Heart left ventricle (tissue), 16 donors: ENCODE data around the gene MRPL14. TPM values are rescaled to one million over a fixed set of nuclear protein-coding genes. Genes with fewer than 3 reads are reported as not detected.
A peak's percentile ranks its signal among the peaks of the same experiment; 100 is the strongest.
"Not testable (repeated sequence)": the region's sequence is repeated elsewhere in the genome, so short reads cannot be mapped to it uniquely, and the experiment has no call there.

Experiments
- ATAC-seq, 4 donors: fragments of 200-7000 bp; cut with Tn5 transposase; one replicate each; pipeline ENCODE4 v1.9.1; 2020 to 2022; ENCODE audit warnings: moderate library complexity in 4 of 4, mild to moderate bottlenecking in 3 of 4, moderate number of reproducible peaks in 1 of 4
- DNase-seq, 5 donors: peaks; one replicate each; pipeline ENCODE4 v3.0.0-alpha.2; 2020
- H3K27ac ChIP-seq, 12 donors: fragments of 200-600 bp; sonication (generic) in 4 of 12; one replicate each; pipeline versions ENCODE4 v1.5.0 to v1.8.0; 2016 to 2022; ENCODE audit warnings: mild to moderate bottlenecking in 2 of 12
- H3K27me3 ChIP-seq, 9 donors: fragments of 200-600 bp; sonication (generic) in 2 of 9; one replicate each; pipeline versions ENCODE4 v1.5.1 to v1.8.0; 2016 to 2022; ENCODE audit warnings: mild to moderate bottlenecking in 3 of 9
- H3K36me3 ChIP-seq, 9 donors: fragments of 200-600 bp; sonication (generic) in 2 of 9; one replicate each; pipeline versions ENCODE4 v1.5.0 to v1.8.0; 2018 to 2022; ENCODE audit warnings: mild to moderate bottlenecking in 2 of 9
- H3K4me1 ChIP-seq, 12 donors: fragments of 200-600 bp; sonication (generic) in 4 of 12; one replicate each; pipeline versions ENCODE4 v1.5.0 to v1.8.0; 2016 to 2022; ENCODE audit warnings: mild to moderate bottlenecking in 3 of 12
- H3K4me3 ChIP-seq, 12 donors: fragments of 200-600 bp; sonication (generic) in 4 of 12; one replicate each; pipeline versions ENCODE4 v1.5.0 to v1.8.0; 2017 to 2022; ENCODE audit warnings: mild to moderate bottlenecking in 9 of 12, moderate library complexity in 4 of 12
- H3K9me3 ChIP-seq, 12 donors: fragments of 200-600 bp; sonication (generic) in 4 of 12; one replicate each; pipeline versions ENCODE4 v1.5.0 to v1.8.0; 2016 to 2022; ENCODE audit warnings: mild to moderate bottlenecking in 1 of 12
- POLR2A ChIP-seq, 2 donors: fragments of 450-650 bp; IDR thresholded peaks; one replicate each; pipeline ENCODE4 v1.6.1; 2017; ENCODE audit warnings: antibody characterized with exemption in 2 of 2, mild to moderate bottlenecking in 2 of 2, moderate library complexity in 2 of 2
- WGBS, 4 donors: extraction: QIAGEN DNeasy Blood & Tissue Kit in 2 of 4; methylation state at CpG; one replicate each; pipeline versions ENCODE4 v1.1.5 to v1.1.7; 2013 to 2018; 5-methylcytosine and 5-hydroxymethylcytosine counted together
- intact Hi-C, 10 donors: fragments of 100-400 bp; cut with DNase I; formaldehyde crosslinking; loops; one replicate each; pipeline versions ENCODE4 v1.11.1 to v1.14.2; 2022
- polyA plus RNA-seq, 2 donors: library from polyadenylated mRNA; stranded (reverse); fragments of 200-250 nt; gene quantifications; one replicate each; pipeline ENCODE4 v1.2.3, GENCODE V29; 2013
- total RNA-seq, 9 donors: library from RNA; depleted of rRNA in 2 of 9; stranded (reverse); fragments of >200 nt in 2 of 9; fragmentation: NEBNext Ultra II Directional in 3 of 9; extraction: Animal tissue kit (Norgen Biotek cat#: 25700) in 3 of 9; gene quantifications; one replicate each; pipeline versions ENCODE4 v1.1.0 to v1.2.4, GENCODE V29; 2016 to 2023
- TF ChIP-seq, protein P1 (sequence below), 12 donors: fragments of 200-600 bp; sonication (generic) in 4 of 12; IDR thresholded peaks; one replicate each; pipeline versions ENCODE4 v1.5.0 to v1.8.0; 2018 to 2022; ENCODE audit warnings: antibody characterized with exemption in 12 of 12, mild to moderate bottlenecking in 5 of 12
- donor health status: ischemic (EF 13 %, LVEDD 7.1; RV severe dilation, severe dysfunction).
- donor health status: healthy with polysubstance abuse.
- donor health status: DM: no; HTN: yes; CAD: no.
- donor health status: DM: no; HTN: no; CAD: no.
- donor health status: ischemic (EF 25% LVEDD 6.9; RV normal size, moderate dysfunction).
- donor health status: ischemic (EF 25% LVEDD 5.7; RV mildly dilated, moderate dysfunction).
- donor health status: healthy.
- donor health status: DM: yes; HTN: yes; CAD: no.
- donor health status: ischemic (EF 35%, LVEDD 5.7; RV mildly dilated, moderate dysfunction).
- donor health status: nonischemic (EF 11% LVEDD 7.7; RV severe dilation, severe dysfunction).
- donor health status: DM: yes; HTN: yes; CAD: no.
- donor health status: PGD.
- donor health status: ischemic (EF 29% LVEDD 5.4; RV normal size, mild dysfunction).
- donor health status: nonischemic (EF 23%, LVEDD 6.1; RV moderate dilation, normal function).

The MRPL14 gene
- total and polyA plus RNA-seq, 11 donors, result 35.3 to 72.9 (median 44.1) TPM

DNA sequence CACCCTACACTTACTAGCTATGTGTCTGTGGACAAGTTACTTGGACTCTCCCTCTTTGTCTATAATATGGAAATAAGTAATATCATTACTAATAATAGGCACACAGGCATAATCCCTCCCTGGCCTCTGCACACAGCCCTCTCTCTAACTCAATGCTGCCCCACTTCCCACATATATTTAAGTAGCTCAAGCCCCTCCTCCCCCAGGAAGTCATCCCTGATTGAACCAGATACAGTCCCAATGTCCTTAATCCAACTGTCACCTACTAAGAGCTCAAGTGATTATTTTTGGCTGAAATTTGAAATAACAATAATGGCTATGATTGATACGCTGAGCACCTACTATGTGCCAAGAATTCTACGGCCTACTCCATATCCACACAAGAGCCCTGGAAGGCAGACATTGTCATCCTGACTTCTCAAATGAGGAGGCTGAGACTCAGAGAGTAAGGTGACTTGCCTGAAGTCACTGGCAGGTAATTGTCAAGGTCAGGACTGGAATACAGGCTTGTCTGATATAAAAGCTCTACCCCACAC is 29.4 kb downstream of the MRPL14 start:
- H3K4me3 ChIP-seq, result no peak overlapping the region
- H3K36me3 ChIP-seq, result peaks cover 0 to 12% (median 0%) of the 10 kb centered on the region in 9 donors
- 44 to 95% (median 57%) methylated on average over 2 of the region's 2 CpGs for WGBS, 4 donors
- ATAC-seq (no peak), DNase-seq (no peak)
- no peak overlapping the region for H3K27ac ChIP-seq
- no peak for TF ChIP-seq POLR2A (IDR thresholded peaks at IDR 0.05)
- TF ChIP-seq, protein P1, sequence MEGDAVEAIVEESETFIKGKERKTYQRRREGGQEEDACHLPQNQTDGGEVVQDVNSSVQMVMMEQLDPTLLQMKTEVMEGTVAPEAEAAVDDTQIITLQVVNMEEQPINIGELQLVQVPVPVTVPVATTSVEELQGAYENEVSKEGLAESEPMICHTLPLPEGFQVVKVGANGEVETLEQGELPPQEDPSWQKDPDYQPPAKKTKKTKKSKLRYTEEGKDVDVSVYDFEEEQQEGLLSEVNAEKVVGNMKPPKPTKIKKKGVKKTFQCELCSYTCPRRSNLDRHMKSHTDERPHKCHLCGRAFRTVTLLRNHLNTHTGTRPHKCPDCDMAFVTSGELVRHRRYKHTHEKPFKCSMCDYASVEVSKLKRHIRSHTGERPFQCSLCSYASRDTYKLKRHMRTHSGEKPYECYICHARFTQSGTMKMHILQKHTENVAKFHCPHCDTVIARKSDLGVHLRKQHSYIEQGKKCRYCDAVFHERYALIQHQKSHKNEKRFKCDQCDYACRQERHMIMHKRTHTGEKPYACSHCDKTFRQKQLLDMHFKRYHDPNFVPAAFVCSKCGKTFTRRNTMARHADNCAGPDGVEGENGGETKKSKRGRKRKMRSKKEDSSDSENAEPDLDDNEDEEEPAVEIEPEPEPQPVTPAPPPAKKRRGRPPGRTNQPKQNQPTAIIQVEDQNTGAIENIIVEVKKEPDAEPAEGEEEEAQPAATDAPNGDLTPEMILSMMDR (IDR thresholded peaks at IDR 0.05), result no peak
- H3K4me1 ChIP-seq, result peaks cover 0 to 10% (median 0%) of the 10 kb centered on the region in 12 donors
- intact Hi-C loops, result loop anchor here (2.0 to 10.0 kb wide), 10 partner anchors 53 to 241 kb away; partner anchors contain the start of gene SLC35B2 (in 3 of the 10)
- no peaks in the 10 kb centered on the region for H3K9me3 ChIP-seq
- H3K27me3 ChIP-seq, result no peaks in the 10 kb centered on the region

DNA sequence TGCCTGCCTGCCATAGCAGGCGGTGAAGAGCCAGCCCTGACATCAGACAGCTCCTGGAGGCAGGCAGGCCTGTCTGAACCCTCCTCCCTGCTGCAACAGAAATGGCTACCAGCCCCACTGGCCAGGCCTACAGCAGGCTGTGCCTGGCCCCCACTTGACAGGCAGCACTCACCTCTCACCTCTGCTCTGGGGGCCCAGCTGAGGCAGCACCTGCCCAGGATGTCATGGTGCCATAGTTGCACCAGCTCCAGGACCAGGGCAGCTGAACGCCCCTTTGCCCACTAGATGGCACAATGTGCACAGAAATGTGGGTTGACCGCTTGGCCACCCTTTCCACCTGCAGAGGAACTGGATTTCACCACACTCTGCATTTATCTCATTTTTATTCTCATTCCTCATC is 30.6 kb downstream of the MRPL14 start:
- Histone ChIP-seq H3K27ac (no peak overlapping the region), H3K27me3 (no peaks in the 10 kb centered on the region), H3K9me3 (no peaks in the 10 kb centered on the region), H3K4me1 (peaks cover 0 to 10% (median 0%) of the 10 kb centered on the region in 12 donors), H3K36me3 (peaks cover 0 to 12% (median 0%) of the 10 kb centered on the region in 9 donors), H3K4me3 (no peak overlapping the region)
- ATAC-seq (peak; percentile 50 to 83 (median 76)), DNase-seq (peak; percentile 68 to 79 (median 74))
- TF ChIP-seq POLR2A (IDR thresholded peaks at IDR 0.05), result no peak
- TF ChIP-seq, protein P1 (IDR thresholded peaks at IDR 0.05), result peak; percentile 72 to 86 (median 79)
- 38 to 47% (median 43%) methylated on average over 3 of the region's 3 CpGs for WGBS, 4 donors
- intact Hi-C loops, result loop anchor here (1.0 to 10.0 kb wide), 11 partner anchors 55 to 242 kb away; partner anchors contain the start of gene SLC35B2 (in 3 of the 10)

DNA sequence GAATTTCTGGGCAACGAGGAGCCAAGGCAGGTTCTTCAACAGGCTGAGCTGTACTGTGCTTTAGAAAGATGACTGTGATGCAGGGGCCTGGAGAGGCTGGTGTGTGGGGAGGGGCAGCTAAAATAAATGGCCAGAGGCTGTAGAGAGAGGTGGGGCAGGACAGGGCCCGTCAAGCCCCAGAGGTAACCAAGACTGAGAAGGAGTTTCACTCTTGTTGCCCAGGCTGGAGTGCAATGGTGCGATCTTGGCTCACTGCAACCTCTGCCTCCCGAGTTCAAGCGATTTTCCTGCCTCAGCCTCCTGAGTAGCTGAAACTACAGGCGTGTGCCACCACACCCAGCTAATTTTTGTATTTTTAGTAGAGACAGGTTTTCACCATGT is 32.0 kb downstream of the MRPL14 start:
- not testable (repeated sequence) for H3K27ac ChIP-seq, H3K36me3 ChIP-seq, H3K4me1 ChIP-seq, H3K9me3 ChIP-seq, H3K27me3 ChIP-seq, H3K4me3 ChIP-seq, ATAC-seq, DNase-seq
- WGBS, 4 donors, result 84 to 92% (median 88%) methylated on average over 6 of the region's 6 CpGs
- intact Hi-C loops, result loop anchor here in 9 of 10 donors (5.0 to 10.0 kb wide), 6 partner anchors 137 to 242 kb away; partner anchors contain the start of gene SLC35B2 (in 3 of the 9)

DNA sequence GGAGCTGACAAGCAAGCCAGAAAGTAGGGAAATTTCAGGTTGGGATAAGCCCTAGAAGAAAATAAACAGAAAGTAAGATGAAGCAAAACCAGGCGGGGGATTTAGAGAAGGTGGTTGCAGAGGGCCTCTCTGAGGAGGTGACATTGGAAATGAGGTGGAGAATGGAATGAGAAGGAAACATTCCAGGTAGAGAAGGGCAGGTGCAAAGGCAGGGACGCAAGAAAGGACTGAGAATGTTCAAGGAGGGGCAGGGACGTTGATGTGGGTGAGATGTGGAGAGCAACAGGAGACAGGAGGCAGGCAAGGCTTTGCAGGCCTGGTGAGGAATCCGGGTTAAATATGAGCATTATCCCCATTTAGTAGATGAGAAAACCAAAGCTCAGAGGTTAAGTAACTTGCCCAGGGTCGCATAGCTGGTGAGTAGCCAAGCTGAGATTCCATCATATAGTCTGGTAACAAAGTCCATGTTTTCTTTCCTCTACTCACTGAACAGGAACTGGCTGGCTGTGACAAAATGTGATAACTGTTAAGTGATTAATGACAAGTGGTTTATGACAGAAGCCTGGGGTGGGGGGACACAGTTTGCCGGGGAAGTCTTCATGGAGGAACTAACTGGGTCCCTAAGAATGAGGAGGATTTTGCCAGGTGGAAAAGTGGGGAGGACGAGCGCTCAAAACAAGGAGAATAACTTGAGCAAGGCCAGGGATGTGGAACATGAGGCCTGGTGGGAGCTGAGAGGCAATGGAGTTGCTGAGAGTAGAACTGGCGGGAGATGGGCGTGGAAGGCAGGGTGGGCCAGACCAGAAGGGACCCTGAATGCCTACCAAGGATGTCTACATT is 32.6 kb downstream of the MRPL14 start:
- TF ChIP-seq, protein P1 (IDR thresholded peaks at IDR 0.05), result no peak
- TF ChIP-seq POLR2A (IDR thresholded peaks at IDR 0.05), result no peak
- Histone ChIP-seq H3K4me3 (no peak overlapping the region), H3K9me3 (no peaks in the 10 kb centered on the region), H3K27ac (no peak overlapping the region), H3K36me3 (peaks cover 0 to 7% (median 0%) of the 10 kb centered on the region in 9 donors), H3K27me3 (no peaks in the 10 kb centered on the region), H3K4me1 (peaks cover 0 to 1% (median 0%) of the 10 kb centered on the region in 12 donors)
- intact Hi-C loops, result loop anchor here in 9 of 10 donors (5.0 to 10.0 kb wide), 6 partner anchors 138 to 243 kb away; partner anchors contain the start of gene SLC35B2 (in 3 of the 9)
- WGBS, 4 donors, result 84 to 89% (median 85%) methylated on average over 10 of the region's 10 CpGs
- DNase-seq, result no peak
- no peak for ATAC-seq
